ENCODE measurements around the gene ARF6. TPM values are rescaled to one million over a fixed set of nuclear protein-coding genes. Genes with fewer than 3 reads are reported as not detected.
A peak's percentile ranks its signal among the peaks of the same experiment; 100 is the strongest.

ARF6 gene
- total and polyA plus RNA-seq, 8 donors, result 8.9 to 32.4 (median 16.2) TPM

DNA sequence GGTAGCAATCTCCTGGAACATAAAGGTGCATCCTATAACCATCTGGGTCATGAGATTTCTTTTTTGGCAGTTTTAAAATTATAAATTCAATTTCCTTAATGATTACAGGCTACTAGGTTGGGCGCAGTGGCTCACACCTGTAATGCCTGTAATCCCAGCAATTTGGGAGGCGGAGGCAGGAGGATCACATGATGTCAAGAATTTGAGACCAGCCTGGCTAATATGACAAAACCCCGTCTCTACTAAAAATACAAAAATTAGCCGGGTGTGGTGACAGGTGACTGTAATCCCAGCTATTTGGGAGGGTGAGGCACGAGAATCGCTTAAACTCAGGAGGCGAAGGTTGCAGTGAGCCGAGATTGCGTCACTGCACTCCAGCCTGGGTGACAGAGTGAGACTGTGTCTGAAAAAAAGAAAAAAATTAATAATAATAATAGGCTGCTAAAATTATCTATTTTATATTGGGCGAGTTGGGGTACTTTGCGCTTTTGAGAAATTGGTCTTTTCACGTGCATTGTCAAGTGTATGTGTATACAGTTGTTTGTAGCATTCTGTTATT, 17.2 kb upstream of the ARF6 start:
- H3K36me3 ChIP-seq, result no peaks in the 10 kb centered on the region
- H3K4me3 ChIP-seq, result no peak overlapping the region
- no peaks in the 10 kb centered on the region for H3K4me1 ChIP-seq
- 68 to 70% methylated on average over 12 of the region's 12 CpGs for WGBS, 2 donors
- TF ChIP-seq, protein P1, sequence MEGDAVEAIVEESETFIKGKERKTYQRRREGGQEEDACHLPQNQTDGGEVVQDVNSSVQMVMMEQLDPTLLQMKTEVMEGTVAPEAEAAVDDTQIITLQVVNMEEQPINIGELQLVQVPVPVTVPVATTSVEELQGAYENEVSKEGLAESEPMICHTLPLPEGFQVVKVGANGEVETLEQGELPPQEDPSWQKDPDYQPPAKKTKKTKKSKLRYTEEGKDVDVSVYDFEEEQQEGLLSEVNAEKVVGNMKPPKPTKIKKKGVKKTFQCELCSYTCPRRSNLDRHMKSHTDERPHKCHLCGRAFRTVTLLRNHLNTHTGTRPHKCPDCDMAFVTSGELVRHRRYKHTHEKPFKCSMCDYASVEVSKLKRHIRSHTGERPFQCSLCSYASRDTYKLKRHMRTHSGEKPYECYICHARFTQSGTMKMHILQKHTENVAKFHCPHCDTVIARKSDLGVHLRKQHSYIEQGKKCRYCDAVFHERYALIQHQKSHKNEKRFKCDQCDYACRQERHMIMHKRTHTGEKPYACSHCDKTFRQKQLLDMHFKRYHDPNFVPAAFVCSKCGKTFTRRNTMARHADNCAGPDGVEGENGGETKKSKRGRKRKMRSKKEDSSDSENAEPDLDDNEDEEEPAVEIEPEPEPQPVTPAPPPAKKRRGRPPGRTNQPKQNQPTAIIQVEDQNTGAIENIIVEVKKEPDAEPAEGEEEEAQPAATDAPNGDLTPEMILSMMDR (IDR thresholded peaks at IDR 0.05), result no peak
- no peak overlapping the region for H3K27ac ChIP-seq
- intact Hi-C loops (cut with DNase I), result no loop called here
- DNase-seq (no peak), FAIRE-seq (no peak), ATAC-seq (no peak)
- no peaks in the 10 kb centered on the region for H3K27me3 ChIP-seq
- no peaks in the 10 kb centered on the region for H3K9me3 ChIP-seq

DNA sequence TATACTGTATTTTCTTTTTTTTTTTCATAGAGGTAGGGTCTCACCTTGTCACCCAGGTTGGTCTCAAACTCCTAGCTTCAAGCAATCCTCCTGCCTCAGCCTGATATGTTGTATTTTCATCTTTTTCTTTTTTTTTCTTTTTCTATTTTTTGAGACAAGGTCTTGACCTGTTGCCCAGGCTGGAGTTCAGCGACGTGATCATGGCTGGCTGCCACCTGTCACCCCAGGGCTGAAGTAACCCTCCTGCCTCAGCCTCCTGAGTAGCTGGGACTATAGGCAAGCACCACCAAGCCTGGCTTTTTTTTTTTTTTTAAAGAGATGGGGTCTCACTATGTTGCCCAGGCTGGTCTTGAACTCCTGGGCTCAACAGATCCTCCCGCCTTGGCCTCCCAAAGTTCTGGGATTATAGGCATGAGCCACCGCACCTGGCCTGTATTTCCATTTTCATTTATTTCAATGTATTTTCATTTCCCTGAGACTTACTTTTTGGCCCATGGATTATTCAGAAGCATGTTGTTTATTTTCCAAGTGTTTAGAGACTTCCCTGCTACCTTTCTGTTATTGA, 16.2 kb upstream of the ARF6 start:
- Histone ChIP-seq H3K4me3 (no peak overlapping the region), H3K4me1 (no peaks in the 10 kb centered on the region), H3K27me3 (no peaks in the 10 kb centered on the region), H3K36me3 (no peaks in the 10 kb centered on the region), H3K9me3 (no peaks in the 10 kb centered on the region), H3K27ac (no peak overlapping the region)
- FAIRE-seq (no peak), ATAC-seq (no peak), DNase-seq (no peak)
- TF ChIP-seq, protein P1 (IDR thresholded peaks at IDR 0.05), result no peak
- 51 to 59% methylated on average over 4 of the region's 4 CpGs for WGBS, 2 donors
- intact Hi-C loops (cut with DNase I), result no loop called here

DNA sequence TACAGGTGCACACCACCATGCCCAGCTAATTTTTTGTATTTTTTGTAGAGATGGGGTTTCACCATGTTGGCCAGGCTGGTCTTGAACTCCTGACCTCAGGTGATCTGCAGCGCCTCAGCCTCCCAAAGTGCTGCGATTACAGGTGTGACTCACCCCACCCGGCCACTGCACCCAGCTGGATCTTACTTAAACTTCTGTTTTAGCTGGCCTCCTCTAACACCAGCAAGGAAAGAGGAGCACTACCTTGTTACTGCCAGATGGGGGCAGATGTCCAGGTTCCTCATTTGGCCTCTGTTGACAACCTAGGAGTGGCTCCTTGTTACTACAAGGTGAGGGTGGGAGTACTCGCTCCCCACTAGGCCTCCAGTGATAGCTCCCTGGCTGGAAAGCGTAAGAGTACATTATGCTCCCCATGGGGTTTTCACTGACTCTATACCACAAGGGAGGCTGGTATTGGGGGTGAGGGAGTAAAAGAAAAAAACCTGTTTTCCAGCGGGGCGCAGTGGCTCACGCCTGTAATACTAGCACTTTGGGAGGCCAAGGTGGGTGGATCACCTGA, 13.2 kb upstream of the ARF6 start:
- WGBS, 2 donors, result 62 to 63% methylated on average over 8 of the region's 8 CpGs
- Histone ChIP-seq H3K27me3 (no peaks in the 10 kb centered on the region), H3K4me1 (no peaks in the 10 kb centered on the region), H3K36me3 (no peaks in the 10 kb centered on the region), H3K4me3 (no peak overlapping the region), H3K27ac (no peak overlapping the region), H3K9me3 (no peaks in the 10 kb centered on the region)
- intact Hi-C loops (cut with DNase I), result loop anchor here in 1 of 3 donors (10.0 kb wide), 1 partner anchor 225 kb away; no protein-coding TSS in a partner anchor
- ATAC-seq, result peak; percentile 71 to 95 (median 90)
- peak in 3 of 6 donors; percentile 32 to 56 (median 38) for DNase-seq
- FAIRE-seq, result no peak
- TF ChIP-seq, protein P1 (IDR thresholded peaks at IDR 0.05), result peak; percentile 29 to 50 (median 36)

DNA sequence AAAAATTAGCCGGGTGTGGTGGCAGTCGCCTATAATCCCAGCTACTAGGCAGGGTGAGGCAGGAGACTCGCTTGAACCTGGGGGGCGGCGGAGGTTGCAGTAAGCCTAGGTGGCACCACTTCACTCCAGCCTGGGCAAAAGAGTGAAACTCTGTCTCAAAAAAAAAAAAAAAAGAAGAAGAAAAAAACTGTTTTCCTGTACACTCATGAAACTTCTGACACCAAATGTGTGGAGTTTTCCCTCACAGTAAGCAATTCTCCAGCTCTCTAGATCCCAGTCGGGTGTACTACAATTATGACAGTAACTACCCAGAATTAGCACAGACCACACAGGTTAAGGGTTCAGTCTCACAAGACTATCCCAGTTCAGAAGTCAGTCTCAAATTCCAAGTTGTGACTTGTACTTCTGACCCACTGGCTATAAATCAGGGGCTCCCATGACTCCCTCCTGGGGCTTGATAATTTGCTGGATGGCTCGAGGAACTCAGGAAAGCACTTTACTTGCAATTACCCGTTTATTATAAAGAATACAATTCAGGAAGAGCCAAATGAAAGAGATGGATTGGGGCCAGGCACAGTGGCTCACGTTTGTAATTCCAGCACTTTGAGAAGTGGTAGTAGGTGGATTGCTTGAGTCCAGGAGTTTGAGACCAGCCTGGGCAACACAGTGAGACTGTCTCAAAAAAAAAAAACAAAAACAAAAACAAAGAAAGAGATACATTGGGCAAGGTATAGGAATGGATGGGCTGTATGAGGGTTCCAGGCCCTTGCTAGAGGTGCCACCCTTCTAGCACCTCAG, 12.4 kb upstream of the ARF6 start:
- TF ChIP-seq, protein P1 (IDR thresholded peaks at IDR 0.05), result no peak
- Histone ChIP-seq H3K27me3 (no peaks in the 10 kb centered on the region), H3K4me1 (no peaks in the 10 kb centered on the region), H3K4me3 (no peak overlapping the region), H3K27ac (no peak overlapping the region), H3K36me3 (no peaks in the 10 kb centered on the region), H3K9me3 (no peaks in the 10 kb centered on the region)
- FAIRE-seq (no peak), DNase-seq (no peak), ATAC-seq (peak in 2 of 4 donors; percentile 44 to 56)
- intact Hi-C loops (cut with DNase I), result loop anchor here in 1 of 3 donors (10.0 kb wide), 1 partner anchor 224 kb away; no protein-coding TSS in a partner anchor
- WGBS, 2 donors, result 75 to 80% methylated on average over 9 of the region's 9 CpGs
